Ectodermal cell (in vitro differentiated cells): ENCODE measurements around the gene ABL1.

Experiments used
- H3K27ac ChIP-seq: 2 replicates; pipeline ENCODE4 v1.7.0; 2013; ENCODE audit warnings: mild to moderate bottlenecking, low read depth, low read length; ENCODE audit not compliant: insufficient read depth, poor library complexity, severe bottlenecking
- H3K27me3 ChIP-seq: 2 replicates; pipeline ENCODE4 v1.7.0; 2013; ENCODE audit warnings: mild to moderate bottlenecking, low read length; ENCODE audit not compliant: insufficient read depth, control insufficient read depth, poor library complexity, severe bottlenecking
- H3K36me3 ChIP-seq: one replicate; pipeline ENCODE4 v1.7.0; 2013; ENCODE audit warnings: low read length; ENCODE audit not compliant: control insufficient read depth, insufficient read depth
- H3K4me1 ChIP-seq: one replicate; pipeline ENCODE4 v1.7.0; 2013; ENCODE audit warnings: low read length; ENCODE audit not compliant: control insufficient read depth, insufficient read depth
- H3K4me3 ChIP-seq: 2 replicates; pipeline ENCODE4 v1.7.0; 2013; ENCODE audit warnings: low read depth, low read length, control low read depth; ENCODE audit not compliant: insufficient read depth
- H3K9me3 ChIP-seq: 2 replicates; pipeline ENCODE4 v1.7.0; 2013; ENCODE audit warnings: mild to moderate bottlenecking, low read length, moderate library complexity; ENCODE audit not compliant: control insufficient read depth
- WGBS, 2 experiments: methylation state at CpG; one replicate each; pipeline ENCODE4 v1.1.7; 2013; ENCODE audit warnings: missing lambda C conversion rate in 2 of 2; 5-methylcytosine and 5-hydroxymethylcytosine counted together

ABL1 gene

GRCh38 chr9:130862217-130862616 is 27.2 kb downstream of the ABL1 start:
- 91 to 97% methylated on average over 8 of the region's 8 CpGs for WGBS, 2 experiments
- Histone ChIP-seq H3K4me1 (peaks cover 9% of the 10 kb centered on the region), H3K27ac (no peak overlapping the region)

GRCh38 chr9:130862747-130863146 is 27.7 kb downstream of the ABL1 start:
- no peaks in the 10 kb centered on the region for H3K27me3 ChIP-seq
- peaks cover 5% of the 10 kb centered on the region for H3K4me1 ChIP-seq
- no peak overlapping the region for H3K4me3 ChIP-seq
- 95 to 97% methylated on average over 23 of the region's 23 CpGs for WGBS, 2 experiments
- no peak overlapping the region for H3K27ac ChIP-seq
- no peaks in the 10 kb centered on the region for H3K9me3 ChIP-seq
- peaks cover 20% of the 10 kb centered on the region for H3K36me3 ChIP-seq

More at GRCh38 chr9:130862217-130862616, 27.2 kb downstream of the ABL1 start:
- Histone ChIP-seq H3K36me3 (peaks cover 17% of the 10 kb centered on the region), H3K9me3 (no peaks in the 10 kb centered on the region), H3K4me3 (no peak overlapping the region), H3K27me3 (no peaks in the 10 kb centered on the region)

GRCh38 chr9:130864541-130864940 is 29.5 kb downstream of the ABL1 start:
- no peaks in the 10 kb centered on the region for H3K9me3 ChIP-seq
- 97 to 98% methylated on average over 6 of the region's 6 CpGs for WGBS, 2 experiments
- H3K36me3 ChIP-seq = peaks cover 24% of the 10 kb centered on the region
- no peak overlapping the region for H3K4me3 ChIP-seq
- H3K27me3 ChIP-seq = no peaks in the 10 kb centered on the region
- H3K4me1 ChIP-seq = no peaks in the 10 kb centered on the region
- no peak overlapping the region for H3K27ac ChIP-seq

GRCh38 chr9:130865921-130866320 is 30.9 kb downstream of the ABL1 start:
- WGBS, 2 experiments = 92 to 100% methylated on average over 3 of the region's 3 CpGs
- Histone ChIP-seq H3K27ac (no peak overlapping the region), H3K36me3 (peaks cover 24% of the 10 kb centered on the region), H3K27me3 (no peaks in the 10 kb centered on the region), H3K4me3 (no peak overlapping the region), H3K9me3 (no peaks in the 10 kb centered on the region), H3K4me1 (peaks cover 8% of the 10 kb centered on the region)

DNA sequence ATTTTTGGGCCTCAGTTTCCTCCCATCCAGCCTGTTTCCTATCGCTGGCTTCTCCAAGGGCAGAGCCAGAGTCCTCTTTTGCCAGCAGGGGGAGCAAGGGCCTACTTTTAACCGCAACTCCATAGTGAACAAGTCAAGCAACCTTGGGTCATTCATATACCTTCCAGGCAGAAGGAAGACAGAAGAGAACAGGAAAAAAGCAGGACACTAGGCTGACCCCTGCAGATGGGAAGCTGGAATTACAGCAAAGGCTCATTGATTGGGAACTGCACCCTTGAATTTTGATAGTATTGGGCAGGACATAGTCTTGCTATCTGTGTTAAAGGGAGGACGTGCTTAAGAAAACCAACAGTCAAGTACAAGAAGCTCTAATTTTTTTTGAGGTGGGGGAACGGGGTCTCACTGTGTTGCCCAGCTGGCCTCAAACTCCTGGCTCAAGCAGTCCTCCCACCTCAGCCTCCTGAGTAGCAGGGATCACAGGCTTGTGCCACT is 31.5 kb downstream of the ABL1 start:
- H3K9me3 ChIP-seq = no peaks in the 10 kb centered on the region
- peaks cover 12% of the 10 kb centered on the region for H3K4me1 ChIP-seq
- H3K27me3 ChIP-seq = no peaks in the 10 kb centered on the region
- no peak overlapping the region for H3K4me3 ChIP-seq
- 42 to 44% methylated on average over 4 of the region's 4 CpGs for WGBS, 2 experiments
- H3K36me3 ChIP-seq = peaks cover 24% of the 10 kb centered on the region
- H3K27ac ChIP-seq = no peak overlapping the region

DNA sequence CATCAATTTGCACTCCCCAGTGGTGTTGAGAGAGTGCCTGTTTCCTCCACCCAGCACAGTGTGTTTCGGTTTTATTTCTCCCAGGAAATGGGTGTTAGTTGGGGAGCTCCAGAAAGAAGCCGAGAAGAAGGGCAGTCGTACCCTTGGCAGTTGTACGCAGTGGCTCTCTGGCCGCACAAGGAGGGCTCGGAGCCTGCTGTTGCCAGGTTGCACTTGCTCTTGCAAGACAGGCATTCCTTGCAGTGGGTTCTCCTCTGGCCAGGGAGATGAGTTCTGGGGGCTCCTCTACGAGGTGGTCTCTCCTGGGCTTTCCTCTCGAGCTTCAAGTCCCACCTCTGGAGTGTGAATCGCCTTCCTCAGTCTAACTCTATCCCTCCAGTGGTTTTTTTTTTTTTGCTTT is 32.5 kb downstream of the ABL1 start:
- Histone ChIP-seq H3K27ac (no peak overlapping the region), H3K9me3 (no peaks in the 10 kb centered on the region), H3K4me3 (no peak overlapping the region), H3K4me1 (peaks cover 12% of the 10 kb centered on the region), H3K36me3 (peaks cover 29% of the 10 kb centered on the region), H3K27me3 (no peaks in the 10 kb centered on the region)
- 96 to 97% methylated on average over 9 of the region's 9 CpGs for WGBS, 2 experiments

DNA sequence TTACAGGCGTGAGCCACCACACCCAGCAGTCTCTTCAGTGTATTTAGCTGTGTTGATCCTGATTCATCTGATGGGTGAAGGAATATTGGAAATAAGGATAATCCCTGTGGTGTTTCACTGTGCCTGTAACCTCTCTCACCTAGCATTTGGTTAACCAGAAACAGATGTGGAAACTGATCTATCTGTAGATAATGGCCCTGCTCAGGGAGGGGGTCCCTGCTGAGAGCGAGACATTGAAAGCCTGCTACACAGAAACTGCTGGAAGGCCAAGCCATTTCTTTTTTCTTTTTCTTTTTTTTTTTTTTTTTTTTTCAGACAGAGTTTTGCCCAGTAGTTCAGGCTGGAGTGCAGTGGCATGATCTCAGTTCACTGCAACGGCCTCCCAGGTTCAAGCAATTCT is 33.2 kb downstream of the ABL1 start:
- Histone ChIP-seq H3K4me3 (no peak overlapping the region), H3K27ac (no peak overlapping the region), H3K9me3 (no peaks in the 10 kb centered on the region), H3K27me3 (no peaks in the 10 kb centered on the region), H3K4me1 (peaks cover 12% of the 10 kb centered on the region), H3K36me3 (peaks cover 28% of the 10 kb centered on the region)
- WGBS, 2 experiments = 83 to 90% methylated on average over 3 of the region's 3 CpGs

DNA sequence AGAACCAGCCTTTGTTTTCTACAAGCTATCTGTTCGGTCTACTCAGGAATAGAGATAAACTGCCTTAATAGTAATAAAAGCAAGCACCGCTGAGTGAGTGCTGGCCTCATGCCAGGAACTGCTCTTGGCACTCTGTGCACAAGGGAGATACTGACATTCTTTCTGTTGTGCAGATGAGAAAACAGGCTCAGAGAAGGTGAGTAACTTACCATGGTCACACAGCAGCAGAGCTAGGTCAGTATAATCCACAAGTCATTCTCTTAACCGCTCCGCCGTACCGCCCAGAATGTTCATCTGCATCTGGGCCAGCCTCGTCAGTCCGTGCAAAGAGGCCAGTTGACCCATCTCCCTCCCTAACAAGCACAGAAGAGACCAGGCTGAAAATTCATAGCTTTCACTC is 34.2 kb downstream of the ABL1 start:
- no peak overlapping the region for H3K4me3 ChIP-seq
- no peaks in the 10 kb centered on the region for H3K9me3 ChIP-seq
- 95 to 96% methylated on average over 8 of the region's 8 CpGs for WGBS, 2 experiments
- H3K4me1 ChIP-seq = peaks cover 12% of the 10 kb centered on the region
- H3K27ac ChIP-seq = no peak overlapping the region
- H3K36me3 ChIP-seq = peaks cover 34% of the 10 kb centered on the region
- no peaks in the 10 kb centered on the region for H3K27me3 ChIP-seq

DNA sequence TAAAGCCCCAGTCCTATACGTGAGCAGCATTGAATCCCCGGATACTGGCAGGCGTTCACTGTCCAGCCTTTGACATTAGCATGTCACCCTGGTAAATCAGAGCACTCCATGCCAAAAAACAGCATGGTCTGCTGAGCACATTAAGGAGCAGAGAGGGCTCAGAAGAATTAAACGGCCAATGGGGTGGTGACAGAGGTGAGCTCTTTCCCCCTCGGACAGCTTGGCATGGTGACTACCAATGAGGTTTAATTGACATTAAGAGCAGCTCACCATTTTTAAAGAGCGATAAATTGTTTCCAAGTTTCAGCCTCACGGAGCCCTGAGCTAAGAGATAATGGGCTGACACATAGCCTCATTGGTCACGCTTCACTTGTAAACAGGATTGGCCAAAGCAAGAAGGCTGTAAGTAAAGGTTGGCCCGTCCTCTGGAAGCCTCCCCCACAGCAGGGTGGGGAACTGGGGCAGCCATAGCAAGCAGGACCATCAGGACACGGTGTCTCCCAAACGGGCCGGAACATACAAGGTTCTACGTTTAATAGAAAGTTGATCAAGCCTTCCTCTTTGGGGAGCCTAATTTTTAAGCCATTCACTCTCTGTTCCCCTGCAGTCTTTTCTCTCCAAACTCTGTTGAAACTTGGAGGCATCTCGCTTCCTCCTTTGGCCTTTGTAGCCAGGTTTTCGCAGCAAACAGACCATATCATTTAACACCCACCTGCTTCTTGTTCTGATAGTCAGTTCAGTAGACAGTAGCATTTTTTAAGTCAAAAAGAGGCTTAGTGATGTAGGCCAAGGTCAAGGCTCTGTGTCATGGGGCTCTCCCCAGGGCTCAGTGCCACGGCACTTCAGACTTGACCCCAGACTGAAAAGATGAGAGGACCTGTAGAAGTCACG is 35.7 kb downstream of the ABL1 start:
- H3K36me3 ChIP-seq = peaks cover 37% of the 10 kb centered on the region
- 80 to 85% methylated on average over 16 to 17 of the region's 17 CpGs for WGBS, 2 experiments
- no peak overlapping the region for H3K4me3 ChIP-seq
- H3K4me1 ChIP-seq = peaks cover 12% of the 10 kb centered on the region
- H3K9me3 ChIP-seq = no peaks in the 10 kb centered on the region
- no peaks in the 10 kb centered on the region for H3K27me3 ChIP-seq
- no peak overlapping the region for H3K27ac ChIP-seq

DNA sequence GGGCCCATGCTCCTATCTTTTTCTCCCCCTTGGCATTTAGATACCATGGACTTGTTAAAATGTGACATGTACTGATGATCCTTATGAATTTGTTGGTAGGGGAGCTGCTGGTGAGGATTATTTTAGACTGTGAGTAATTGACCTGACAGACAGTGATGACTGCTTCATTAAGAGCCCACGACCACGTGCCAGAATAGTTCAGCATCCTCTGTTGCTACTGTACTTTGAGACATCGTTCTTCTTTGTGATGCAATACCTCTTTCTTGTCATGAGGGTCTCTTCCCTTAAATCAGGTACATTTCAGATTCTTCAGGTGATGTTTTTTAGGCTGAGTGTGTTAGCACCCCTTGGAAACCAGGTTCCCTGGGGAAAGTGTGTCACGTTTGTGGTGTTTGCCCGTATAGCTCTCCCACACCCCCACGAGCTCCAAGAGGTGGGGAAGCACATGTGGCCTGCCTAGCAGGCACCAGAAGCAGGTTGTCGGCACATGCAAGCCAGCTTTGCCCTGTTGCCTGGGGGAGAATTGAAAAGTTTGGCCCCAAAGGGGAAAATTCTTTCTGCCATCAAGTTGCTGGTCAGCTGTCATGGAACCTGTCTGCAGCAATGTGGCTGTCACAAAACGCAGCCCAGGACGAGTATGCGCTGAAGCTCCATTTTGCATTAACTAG is 36.5 kb downstream of the ABL1 start:
- Histone ChIP-seq H3K36me3 (peaks cover 37% of the 10 kb centered on the region), H3K4me1 (peaks cover 12% of the 10 kb centered on the region), H3K4me3 (no peak overlapping the region), H3K27ac (no peak overlapping the region), H3K27me3 (no peaks in the 10 kb centered on the region), H3K9me3 (no peaks in the 10 kb centered on the region)
- 95 to 96% methylated on average over 10 of the region's 10 CpGs for WGBS, 2 experiments
